SK-N-SH (cell line): ENCODE results near the gene RAB7B.

ENCODE experiments used
- CTCF ChIP-seq: fragments of 200-600 bp; sonication (generic); IDR thresholded peaks from 2 replicates; pipeline ENCODE4 v1.6.1; 2017; ENCODE audit warnings: antibody characterized with exemption, mild to moderate bottlenecking, moderate library complexity
- ELF1 ChIP-seq: IDR thresholded peaks from 2 replicates; pipeline ENCODE4 v1.4.0; 2012
- EZH2phosphoT487 ChIP-seq: fragments of 200-600 bp; sonication (generic); IDR thresholded peaks from 2 replicates; pipeline ENCODE4 v1.6.1; 2017; ENCODE audit warnings: low read depth, mixed run types, mild to moderate bottlenecking, antibody characterized with exemption, moderate library complexity, borderline replicate concordance
- JUND ChIP-seq: IDR thresholded peaks from 2 replicates; pipeline ENCODE4 v1.4.0; 2012
- MAX ChIP-seq: IDR thresholded peaks from 2 replicates; pipeline ENCODE4 v1.4.0; 2012; ENCODE audit warnings: low read depth
- NFIC ChIP-seq: IDR thresholded peaks from 2 replicates; pipeline ENCODE4 v1.4.0; 2012; ENCODE audit warnings: borderline replicate concordance
- POLR2AphosphoS5 ChIP-seq: IDR thresholded peaks from 2 replicates; pipeline ENCODE4 v1.6.1; 2012; ENCODE audit warnings: low read depth, low read length
- RAD21 ChIP-seq: IDR thresholded peaks from 2 replicates; pipeline ENCODE4 v1.6.1; 2012; ENCODE audit warnings: mild to moderate bottlenecking, low read length
- REST ChIP-seq: IDR thresholded peaks from 2 replicates; pipeline ENCODE4 v1.6.1; 2012; ENCODE audit warnings: mild to moderate bottlenecking, low read depth, low read length, moderate library complexity
- TAF1 ChIP-seq: IDR thresholded peaks from 2 replicates; pipeline ENCODE4 v1.6.1; 2012; ENCODE audit warnings: low read depth, mild to moderate bottlenecking, low read length, moderate library complexity, borderline replicate concordance
- TEAD4 ChIP-seq: IDR thresholded peaks from 2 replicates; pipeline ENCODE4 v1.4.0; 2012; ENCODE audit warnings: mild to moderate bottlenecking, borderline replicate concordance; ENCODE audit not compliant: insufficient read depth

- no peak for TF ChIP-seq POLR2AphosphoS5
- TF ChIP-seq TAF1 = no peak
- TF ChIP-seq CTCF = no peak
- TF ChIP-seq EZH2phosphoT487 = no peak
- TF ChIP-seq RAD21 = no peak
- no peak for TF ChIP-seq REST
- no peak for TF ChIP-seq JUND
- no peak for TF ChIP-seq ELF1
- no peak for TF ChIP-seq TEAD4
- no peak for TF ChIP-seq MAX
- no peak for TF ChIP-seq NFIC
Observed at GRCh38 chr1:205927676-205928075, 75.5 kb downstream of the RAB7B start.
